ENCODE measurements around the gene DCDC2.

- TF ChIP-seq CTCF (IDR thresholded peaks at IDR 0.05) (no peak), POLR2A (IDR thresholded peaks at IDR 0.05) (no peak)
Measured at GRCh38 chr6:24332317-24332716, 25.5 kb downstream of the DCDC2 start.
